LNCaP clone FGC (cell line): ENCODE measurements around the gene MYO18B.

Experiments used
- DNase-seq: peaks from one replicate; pipeline ENCODE4 v3.0.0-alpha.2; 2011; ENCODE audit warnings: low read depth
- H3K4me3 ChIP-seq: 2 replicates; pipeline ENCODE4 v1.5.1; 2011; ENCODE audit warnings: mild to moderate bottlenecking, low read depth, low read length, control low read depth
- TF ChIP-seq, protein P1 (sequence below): IDR thresholded peaks from 2 replicates; pipeline ENCODE4 v1.5.1; 2012; ENCODE audit warnings: mild to moderate bottlenecking; ENCODE audit not compliant: control insufficient read depth, insufficient read depth; ENCODE audit errors: extremely low read depth

MYO18B gene

DNA sequence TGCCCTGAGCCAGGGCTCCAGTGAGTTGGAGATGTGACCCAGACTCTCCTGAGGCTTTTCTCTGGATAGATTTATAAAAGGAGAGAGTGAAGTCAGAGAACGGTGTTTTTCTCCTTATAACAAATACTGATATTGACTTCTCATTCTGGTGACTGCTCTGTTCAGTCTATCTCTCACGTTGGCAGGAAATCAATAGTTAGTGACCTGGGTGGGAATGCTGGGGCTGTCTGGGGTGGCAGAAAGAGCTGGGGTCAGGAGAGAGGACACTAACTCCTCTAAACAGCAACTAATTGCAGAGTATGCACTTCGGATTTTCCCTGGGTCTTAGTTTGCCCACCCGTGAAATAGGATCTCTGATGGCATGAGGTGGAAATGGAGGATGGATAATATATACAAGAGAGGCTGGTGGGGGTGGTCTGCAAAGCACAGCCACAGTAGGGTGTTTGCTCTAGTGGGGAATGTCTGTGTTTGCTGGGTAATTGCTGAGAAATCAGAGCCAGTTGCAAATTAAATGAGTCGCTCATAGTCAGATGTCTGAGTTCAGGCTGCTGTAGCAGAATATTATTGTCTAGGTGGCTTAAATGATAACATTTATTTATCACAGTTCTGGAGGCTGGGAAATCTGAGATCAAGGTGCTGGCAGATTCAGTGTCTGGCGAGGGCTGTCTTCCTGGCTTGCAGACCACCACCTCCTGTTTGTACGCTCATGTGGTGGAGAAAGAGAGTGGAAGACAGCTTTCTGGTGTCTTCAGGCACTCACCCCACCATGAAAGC, 167.8 kb downstream of the MYO18B start:
- DNase-seq = no peak
- no peak overlapping the region for H3K4me3 ChIP-seq
- TF ChIP-seq, protein P1, sequence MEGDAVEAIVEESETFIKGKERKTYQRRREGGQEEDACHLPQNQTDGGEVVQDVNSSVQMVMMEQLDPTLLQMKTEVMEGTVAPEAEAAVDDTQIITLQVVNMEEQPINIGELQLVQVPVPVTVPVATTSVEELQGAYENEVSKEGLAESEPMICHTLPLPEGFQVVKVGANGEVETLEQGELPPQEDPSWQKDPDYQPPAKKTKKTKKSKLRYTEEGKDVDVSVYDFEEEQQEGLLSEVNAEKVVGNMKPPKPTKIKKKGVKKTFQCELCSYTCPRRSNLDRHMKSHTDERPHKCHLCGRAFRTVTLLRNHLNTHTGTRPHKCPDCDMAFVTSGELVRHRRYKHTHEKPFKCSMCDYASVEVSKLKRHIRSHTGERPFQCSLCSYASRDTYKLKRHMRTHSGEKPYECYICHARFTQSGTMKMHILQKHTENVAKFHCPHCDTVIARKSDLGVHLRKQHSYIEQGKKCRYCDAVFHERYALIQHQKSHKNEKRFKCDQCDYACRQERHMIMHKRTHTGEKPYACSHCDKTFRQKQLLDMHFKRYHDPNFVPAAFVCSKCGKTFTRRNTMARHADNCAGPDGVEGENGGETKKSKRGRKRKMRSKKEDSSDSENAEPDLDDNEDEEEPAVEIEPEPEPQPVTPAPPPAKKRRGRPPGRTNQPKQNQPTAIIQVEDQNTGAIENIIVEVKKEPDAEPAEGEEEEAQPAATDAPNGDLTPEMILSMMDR = no peak

DNA sequence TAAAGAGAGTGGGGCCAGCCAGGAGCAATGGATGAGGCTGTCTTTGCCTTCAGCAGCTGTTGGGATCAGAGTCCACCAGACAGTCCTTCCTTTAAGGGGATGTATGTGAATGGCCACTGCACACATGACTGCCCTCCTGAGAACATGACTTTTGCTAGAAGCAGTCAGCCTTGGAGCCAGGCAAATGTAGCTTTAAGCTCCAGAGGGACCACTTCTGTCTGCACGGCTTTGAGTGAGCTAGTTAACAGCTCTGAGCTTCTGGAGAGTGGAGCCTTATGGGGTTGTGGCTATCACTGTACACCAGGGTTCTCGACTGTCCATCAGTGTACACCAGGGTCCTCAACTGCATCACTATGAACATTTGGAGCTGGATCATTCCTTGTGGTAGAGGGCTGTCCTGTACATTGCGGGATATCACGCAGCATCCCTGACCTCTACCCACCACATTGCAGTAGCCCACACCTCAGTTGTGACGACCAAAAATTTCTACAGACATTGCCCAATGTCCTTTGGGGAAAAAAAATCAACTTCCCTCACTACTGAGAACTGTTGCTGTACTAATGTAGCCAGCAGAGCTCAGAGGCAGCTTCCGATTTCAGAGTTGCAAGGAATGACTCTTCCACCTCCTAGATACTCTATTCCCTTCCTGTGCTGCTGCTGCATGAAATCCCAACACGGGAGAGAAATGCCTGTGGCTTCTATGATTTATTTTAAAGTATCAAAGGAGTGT, 169.4 kb downstream of the MYO18B start:
- no peak overlapping the region for H3K4me3 ChIP-seq
- TF ChIP-seq, protein P1 = no peak
- DNase-seq = no peak

DNA sequence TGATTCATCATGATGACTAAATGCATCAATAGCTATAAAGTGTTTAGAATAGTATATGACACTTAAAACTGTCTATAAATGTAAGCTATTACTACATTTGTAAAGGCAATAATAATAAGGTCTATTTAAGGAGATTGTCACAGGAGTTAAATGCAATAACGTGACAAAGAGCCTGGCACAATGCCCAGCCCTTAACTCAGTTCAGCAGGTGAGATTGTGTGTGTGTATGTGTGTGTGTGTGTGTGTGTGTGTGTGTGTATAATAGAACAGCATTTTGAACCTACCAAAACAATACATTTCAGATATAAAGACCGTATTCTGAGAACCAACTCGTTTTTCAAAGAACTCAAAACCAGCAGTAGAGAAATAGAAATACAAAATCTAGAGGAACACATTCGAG, 177.5 kb downstream of the MYO18B start:
- TF ChIP-seq, protein P1 = no peak
- DNase-seq = no peak
- H3K4me3 ChIP-seq = no peak overlapping the region

DNA sequence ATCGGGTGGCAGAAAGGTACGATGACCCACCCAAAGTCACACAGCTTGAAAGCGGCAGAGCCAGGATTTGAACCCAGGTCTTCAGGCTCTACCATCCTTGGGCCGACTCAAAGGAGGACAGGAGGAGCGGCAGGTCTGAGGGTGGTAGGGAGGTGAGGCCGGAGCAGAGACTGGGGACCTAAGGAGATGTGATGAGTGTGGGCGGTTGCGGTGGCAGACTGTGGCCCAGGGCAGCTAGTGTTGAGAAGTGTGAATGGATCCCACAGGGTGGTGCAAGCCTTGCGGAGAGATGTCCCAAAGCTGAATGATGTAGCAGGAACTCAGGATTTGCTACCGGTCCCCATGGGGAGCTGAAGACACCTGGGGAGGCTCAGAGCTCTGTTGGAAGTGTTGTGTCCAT, 180.2 kb downstream of the MYO18B start:
- no peak for DNase-seq
- H3K4me3 ChIP-seq = no peak overlapping the region
- TF ChIP-seq, protein P1 = no peak

DNA sequence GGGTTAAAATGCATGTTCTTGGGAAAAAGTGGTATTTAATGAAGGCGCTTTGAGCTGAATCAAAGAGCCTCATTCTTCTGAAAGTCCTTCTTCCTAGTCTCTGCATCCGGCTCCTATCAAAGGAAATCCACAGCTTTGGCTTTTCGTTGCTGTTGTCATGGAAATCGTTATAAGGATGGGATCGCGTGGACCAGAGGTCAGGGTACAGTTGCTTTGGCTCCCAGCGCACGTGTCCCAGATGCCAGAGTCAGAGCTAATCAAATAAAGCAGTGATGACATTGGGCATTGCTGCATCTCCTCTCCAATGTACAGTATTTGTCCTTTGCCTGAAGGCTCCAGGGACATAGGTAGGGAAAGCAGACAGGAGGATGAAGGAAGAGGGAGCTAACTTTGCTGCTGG, 181.9 kb downstream of the MYO18B start:
- TF ChIP-seq, protein P1 = no peak
- no peak overlapping the region for H3K4me3 ChIP-seq
- no peak for DNase-seq

DNA sequence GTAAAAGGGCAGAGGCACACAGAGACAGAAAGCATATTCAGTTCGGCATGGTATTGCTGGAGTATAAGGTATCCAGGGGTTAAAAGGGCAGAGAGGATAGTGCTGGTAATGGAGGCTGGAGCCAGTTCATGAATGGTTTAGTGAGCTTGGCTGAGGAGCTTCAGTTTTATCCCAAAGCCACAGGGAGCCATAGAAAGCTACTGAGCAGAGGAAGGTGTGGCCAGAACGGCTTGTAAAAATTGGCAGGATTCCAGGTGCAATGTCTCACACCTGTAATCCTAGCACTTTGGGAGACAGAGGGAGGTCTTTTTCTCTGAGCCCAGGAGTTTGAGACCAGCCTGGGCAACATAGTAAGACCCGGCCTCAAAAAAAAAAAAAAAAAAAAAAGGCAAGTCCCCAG, 186.1 kb downstream of the MYO18B start:
- TF ChIP-seq, protein P1 = no peak
- DNase-seq = no peak
- H3K4me3 ChIP-seq = no peak overlapping the region
